Measurements from ENCODE around the gene ACSM5.

The ACSM5 gene

DNA sequence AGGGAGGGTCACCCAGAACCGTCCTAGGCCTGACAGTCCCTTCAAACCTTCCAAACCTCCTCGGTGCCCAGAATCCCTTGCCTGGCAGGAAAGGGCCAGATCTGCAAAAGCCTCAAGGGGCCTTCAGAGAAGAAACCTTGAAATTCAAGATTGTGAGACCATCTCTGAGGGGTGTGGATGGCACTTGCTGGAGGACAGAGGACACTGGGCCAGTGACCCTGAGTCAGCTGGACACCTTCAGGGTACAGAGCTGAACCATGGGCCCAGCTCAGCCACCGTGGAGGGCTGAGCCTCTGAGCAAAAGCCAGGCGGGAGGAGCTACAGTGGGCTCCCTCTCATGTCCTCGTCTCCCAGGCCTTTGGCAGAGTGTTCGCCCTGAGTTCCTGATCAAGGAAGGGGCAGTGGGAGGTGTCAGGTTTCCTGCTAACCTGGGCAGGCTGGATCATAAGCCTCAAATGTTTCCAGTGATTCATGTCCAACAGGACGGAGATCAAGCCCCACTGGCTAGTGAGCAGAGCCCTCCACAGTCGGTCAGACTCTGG is 7.8 kb upstream of the ACSM5 start:
- ATAC-seq: no peak
- no peak for TF ChIP-seq ZNF8 (CRISPR knock-in tag; IDR thresholded peaks at IDR 0.05)
- no peak for TF ChIP-seq ISL1 (CRISPR knock-in tag; IDR thresholded peaks at IDR 0.05)
- no peak for TF ChIP-seq ZC3H10 (CRISPR knock-in tag; IDR thresholded peaks at IDR 0.05)
- TF ChIP-seq OSR1 (CRISPR knock-in tag; IDR thresholded peaks at IDR 0.05): no peak
- no peak for TF ChIP-seq ESRRG (CRISPR knock-in tag; IDR thresholded peaks at IDR 0.05)
- TF ChIP-seq, protein P1, sequence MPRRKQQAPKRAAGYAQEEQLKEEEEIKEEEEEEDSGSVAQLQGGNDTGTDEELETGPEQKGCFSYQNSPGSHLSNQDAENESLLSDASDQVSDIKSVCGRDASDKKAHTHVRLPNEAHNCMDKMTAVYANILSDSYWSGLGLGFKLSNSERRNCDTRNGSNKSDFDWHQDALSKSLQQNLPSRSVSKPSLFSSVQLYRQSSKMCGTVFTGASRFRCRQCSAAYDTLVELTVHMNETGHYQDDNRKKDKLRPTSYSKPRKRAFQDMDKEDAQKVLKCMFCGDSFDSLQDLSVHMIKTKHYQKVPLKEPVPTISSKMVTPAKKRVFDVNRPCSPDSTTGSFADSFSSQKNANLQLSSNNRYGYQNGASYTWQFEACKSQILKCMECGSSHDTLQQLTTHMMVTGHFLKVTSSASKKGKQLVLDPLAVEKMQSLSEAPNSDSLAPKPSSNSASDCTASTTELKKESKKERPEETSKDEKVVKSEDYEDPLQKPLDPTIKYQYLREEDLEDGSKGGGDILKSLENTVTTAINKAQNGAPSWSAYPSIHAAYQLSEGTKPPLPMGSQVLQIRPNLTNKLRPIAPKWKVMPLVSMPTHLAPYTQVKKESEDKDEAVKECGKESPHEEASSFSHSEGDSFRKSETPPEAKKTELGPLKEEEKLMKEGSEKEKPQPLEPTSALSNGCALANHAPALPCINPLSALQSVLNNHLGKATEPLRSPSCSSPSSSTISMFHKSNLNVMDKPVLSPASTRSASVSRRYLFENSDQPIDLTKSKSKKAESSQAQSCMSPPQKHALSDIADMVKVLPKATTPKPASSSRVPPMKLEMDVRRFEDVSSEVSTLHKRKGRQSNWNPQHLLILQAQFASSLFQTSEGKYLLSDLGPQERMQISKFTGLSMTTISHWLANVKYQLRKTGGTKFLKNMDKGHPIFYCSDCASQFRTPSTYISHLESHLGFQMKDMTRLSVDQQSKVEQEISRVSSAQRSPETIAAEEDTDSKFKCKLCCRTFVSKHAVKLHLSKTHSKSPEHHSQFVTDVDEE (CRISPR knock-in tag; IDR thresholded peaks at IDR 0.05): no peak
- no peak for TF ChIP-seq SNAI2 (CRISPR knock-in tag; IDR thresholded peaks at IDR 0.05)
- TF ChIP-seq ZFP3 (CRISPR knock-in tag; IDR thresholded peaks at IDR 0.05): no peak
- no peak for TF ChIP-seq ARNTL (CRISPR knock-in tag; IDR thresholded peaks at IDR 0.05; ENCODE audit: borderline replicate concordance, low read depth)
- TF ChIP-seq, protein P2, sequence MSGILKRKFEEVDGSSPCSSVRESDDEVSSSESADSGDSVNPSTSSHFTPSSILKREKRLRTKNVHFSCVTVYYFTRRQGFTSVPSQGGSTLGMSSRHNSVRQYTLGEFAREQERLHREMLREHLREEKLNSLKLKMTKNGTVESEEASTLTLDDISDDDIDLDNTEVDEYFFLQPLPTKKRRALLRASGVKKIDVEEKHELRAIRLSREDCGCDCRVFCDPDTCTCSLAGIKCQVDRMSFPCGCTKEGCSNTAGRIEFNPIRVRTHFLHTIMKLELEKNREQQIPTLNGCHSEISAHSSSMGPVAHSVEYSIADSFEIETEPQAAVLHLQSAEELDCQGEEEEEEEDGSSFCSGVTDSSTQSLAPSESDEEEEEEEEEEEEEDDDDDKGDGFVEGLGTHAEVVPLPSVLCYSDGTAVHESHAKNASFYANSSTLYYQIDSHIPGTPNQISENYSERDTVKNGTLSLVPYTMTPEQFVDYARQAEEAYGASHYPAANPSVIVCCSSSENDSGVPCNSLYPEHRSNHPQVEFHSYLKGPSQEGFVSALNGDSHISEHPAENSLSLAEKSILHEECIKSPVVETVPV (CRISPR knock-in tag; IDR thresholded peaks at IDR 0.05): no peak
- TF ChIP-seq, protein P3, sequence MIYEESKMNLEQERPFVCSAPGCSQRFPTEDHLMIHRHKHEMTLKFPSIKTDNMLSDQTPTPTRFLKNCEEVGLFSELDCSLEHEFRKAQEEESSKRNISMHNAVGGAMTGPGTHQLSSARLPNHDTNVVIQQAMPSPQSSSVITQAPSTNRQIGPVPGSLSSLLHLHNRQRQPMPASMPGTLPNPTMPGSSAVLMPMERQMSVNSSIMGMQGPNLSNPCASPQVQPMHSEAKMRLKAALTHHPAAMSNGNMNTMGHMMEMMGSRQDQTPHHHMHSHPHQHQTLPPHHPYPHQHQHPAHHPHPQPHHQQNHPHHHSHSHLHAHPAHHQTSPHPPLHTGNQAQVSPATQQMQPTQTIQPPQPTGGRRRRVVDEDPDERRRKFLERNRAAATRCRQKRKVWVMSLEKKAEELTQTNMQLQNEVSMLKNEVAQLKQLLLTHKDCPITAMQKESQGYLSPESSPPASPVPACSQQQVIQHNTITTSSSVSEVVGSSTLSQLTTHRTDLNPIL (CRISPR knock-in tag; IDR thresholded peaks at IDR 0.05; ENCODE audit: low read depth): no peak
- TF ChIP-seq TOX (CRISPR knock-in tag; IDR thresholded peaks at IDR 0.05; ENCODE audit: borderline replicate concordance): no peak
- no peak for TF ChIP-seq PPARA (CRISPR knock-in tag; IDR thresholded peaks at IDR 0.05; ENCODE audit: borderline replicate concordance)
- TF ChIP-seq RARB (CRISPR knock-in tag; IDR thresholded peaks at IDR 0.05): no peak
- TF ChIP-seq ZFP30 (CRISPR knock-in tag; IDR thresholded peaks at IDR 0.05): no peak
- no peak for TF ChIP-seq TCF4 (CRISPR knock-in tag; IDR thresholded peaks at IDR 0.05; ENCODE audit: borderline replicate concordance)
- TF ChIP-seq, protein P4, sequence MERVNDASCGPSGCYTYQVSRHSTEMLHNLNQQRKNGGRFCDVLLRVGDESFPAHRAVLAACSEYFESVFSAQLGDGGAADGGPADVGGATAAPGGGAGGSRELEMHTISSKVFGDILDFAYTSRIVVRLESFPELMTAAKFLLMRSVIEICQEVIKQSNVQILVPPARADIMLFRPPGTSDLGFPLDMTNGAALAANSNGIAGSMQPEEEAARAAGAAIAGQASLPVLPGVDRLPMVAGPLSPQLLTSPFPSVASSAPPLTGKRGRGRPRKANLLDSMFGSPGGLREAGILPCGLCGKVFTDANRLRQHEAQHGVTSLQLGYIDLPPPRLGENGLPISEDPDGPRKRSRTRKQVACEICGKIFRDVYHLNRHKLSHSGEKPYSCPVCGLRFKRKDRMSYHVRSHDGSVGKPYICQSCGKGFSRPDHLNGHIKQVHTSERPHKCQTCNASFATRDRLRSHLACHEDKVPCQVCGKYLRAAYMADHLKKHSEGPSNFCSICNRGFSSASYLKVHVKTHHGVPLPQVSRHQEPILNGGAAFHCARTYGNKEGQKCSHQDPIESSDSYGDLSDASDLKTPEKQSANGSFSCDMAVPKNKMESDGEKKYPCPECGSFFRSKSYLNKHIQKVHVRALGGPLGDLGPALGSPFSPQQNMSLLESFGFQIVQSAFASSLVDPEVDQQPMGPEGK (CRISPR knock-in tag; IDR thresholded peaks at IDR 0.05; ENCODE audit: borderline replicate concordance): no peak
- TF ChIP-seq BACH2 (CRISPR knock-in tag; IDR thresholded peaks at IDR 0.05; ENCODE audit: borderline replicate concordance): no peak

DNA sequence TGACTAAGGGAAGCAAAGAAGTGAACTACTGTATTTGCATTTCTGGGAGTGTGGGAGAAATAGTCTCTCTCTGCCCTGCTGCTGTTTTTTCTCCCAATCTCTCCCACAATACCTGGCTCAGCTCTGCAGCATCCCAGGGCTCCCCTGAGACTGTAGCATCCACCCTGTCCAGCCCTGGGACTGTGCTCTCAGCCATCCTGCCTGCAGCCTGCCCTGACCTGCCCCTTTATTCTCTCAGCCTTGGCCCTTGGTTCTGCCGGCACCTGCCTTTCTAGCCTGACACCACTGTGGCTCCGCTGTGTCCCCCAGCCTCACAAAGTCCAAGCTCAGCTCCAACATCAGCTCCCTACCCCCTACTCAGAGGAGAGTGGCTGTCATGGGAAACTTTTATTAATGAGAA is 6.7 kb upstream of the ACSM5 start:
- no peak for TF ChIP-seq GLIS3 (CRISPR knock-in tag; IDR thresholded peaks at IDR 0.05)
- TF ChIP-seq, protein P4 (CRISPR knock-in tag; IDR thresholded peaks at IDR 0.05; ENCODE audit: borderline replicate concordance): no peak
- TF ChIP-seq, protein P1 (CRISPR knock-in tag; IDR thresholded peaks at IDR 0.05): no peak
- no peak for ATAC-seq

Data from SK-N-SH treated with all-trans-retinoic acid at 6 μM for 48 hours (cell line).